MM.1S (cell line): ENCODE data around the gene RIPOR2.
A peak's percentile ranks its signal among the peaks of the same experiment; 100 is the strongest.

Experiments used
- DNase-seq: peaks from one replicate; pipeline ENCODE4 v3.0.0-alpha.2; 2015
- H2AFZ ChIP-seq: fragments of 300-600 bp; sonication (generic); 2 replicates; pipeline ENCODE4 v1.6.0; 2016; ENCODE audit warnings: antibody characterized with exemption, low read length
- H3F3A ChIP-seq: fragments of 300-600 bp; sonication (generic); 2 replicates; pipeline ENCODE4 v1.6.1; 2016; ENCODE audit warnings: mild to moderate bottlenecking, antibody characterized with exemption, low read length, moderate library complexity, mixed read lengths; ENCODE audit not compliant: insufficient read depth
- H3K27ac ChIP-seq: fragments of 300-600 bp; sonication (generic); 2 replicates; pipeline ENCODE4 v1.5.1; 2016; ENCODE audit warnings: mild to moderate bottlenecking, low read length
- H3K27me3 ChIP-seq: fragments of 300-600 bp; sonication (generic); replicated peaks from 2 replicates; pipeline ENCODE4 v1.6.0; 2016; ENCODE audit warnings: low read length; ENCODE audit not compliant: insufficient read depth
- H3K36me3 ChIP-seq: fragments of 300-600 bp; sonication (generic); replicated peaks from 2 replicates; pipeline ENCODE4 v1.6.1; 2016; ENCODE audit warnings: mild to moderate bottlenecking, low read length, mixed read lengths; ENCODE audit not compliant: insufficient read depth
- H3K4me1 ChIP-seq: fragments of 300-600 bp; sonication (generic); 2 replicates; pipeline ENCODE4 v1.6.1; 2016; ENCODE audit warnings: low read length, mixed read lengths
- H3K4me2 ChIP-seq: fragments of 300-600 bp; sonication (generic); 2 replicates; pipeline ENCODE4 v1.6.0; 2016; ENCODE audit warnings: low read depth, low read length
- H3K4me3 ChIP-seq: fragments of 300-600 bp; sonication (generic); 2 replicates; pipeline ENCODE4 v1.5.1; 2016; ENCODE audit warnings: low read length, mixed read lengths
- H3K79me2 ChIP-seq: fragments of 300-600 bp; sonication (generic); 2 replicates; pipeline ENCODE4 v1.6.1; 2016; ENCODE audit warnings: mixed run types, low read length, mixed read lengths
- H3K9ac ChIP-seq: fragments of 300-600 bp; sonication (generic); 2 replicates; pipeline ENCODE4 v1.6.1; 2016; ENCODE audit warnings: low read length, mixed read lengths
- H3K9me2 ChIP-seq: fragments of 300-600 bp; sonication (generic); replicated peaks from 2 replicates; pipeline ENCODE4 v1.6.1; 2016; ENCODE audit warnings: mild to moderate bottlenecking, low read length, mixed read lengths; ENCODE audit not compliant: insufficient read depth
- H3K9me3 ChIP-seq: fragments of 300-600 bp; sonication (generic); replicated peaks from 2 replicates; pipeline ENCODE4 v1.6.1; 2016; ENCODE audit warnings: mild to moderate bottlenecking, low read length, mixed read lengths; ENCODE audit not compliant: insufficient read depth
- H4K20me1 ChIP-seq: fragments of 300-600 bp; sonication (generic); 2 replicates; pipeline ENCODE4 v1.6.1; 2016; ENCODE audit warnings: mild to moderate bottlenecking, low read length, moderate library complexity, mixed read lengths; ENCODE audit not compliant: insufficient read depth
- CTCF ChIP-seq: fragments of 300-600 bp; sonication (generic); IDR thresholded peaks from 2 replicates; pipeline ENCODE4 v1.5.1; 2016; ENCODE audit warnings: antibody characterized with exemption, low read length, mixed read lengths
- EZH2 ChIP-seq: fragments of 300-600 bp; sonication (generic); optimal IDR thresholded peaks from 2 replicates; pipeline ENCODE3; 2017; ENCODE audit warnings: low read depth, mild to moderate bottlenecking, antibody characterized with exemption, low read length, mixed read lengths
- EZH2phosphoT487 ChIP-seq: fragments of 300-600 bp; sonication (generic); IDR thresholded peaks from 2 replicates; pipeline ENCODE4 v1.6.1; 2018; ENCODE audit warnings: antibody characterized with exemption, low read length

RIPOR2 gene

GRCh38 chr6:24778878-24779277 is 156.9 kb downstream of the RIPOR2 start:
- Histone ChIP-seq H3K27ac (no peak overlapping the region), H3K4me2 (no peak overlapping the region), H3K4me3 (no peak overlapping the region), H3K79me2 (peaks cover 70% of the 10 kb centered on the region), H4K20me1 (peaks cover 23% of the 10 kb centered on the region), H3K9ac (no peak overlapping the region), H3K4me1 (peaks cover 17% of the 10 kb centered on the region; the same call in 1 of the 2 replicates), H3K9me3 (no peaks in the 10 kb centered on the region), H3K27me3 (no peaks in the 10 kb centered on the region), H3K36me3 (peaks cover 10% of the 10 kb centered on the region), H3F3A (peaks cover 16% of the 10 kb centered on the region; the same call in 1 of the 2 replicates), H3K9me2 (no peaks in the 10 kb centered on the region), H2AFZ (no peak overlapping the region)
- TF ChIP-seq EZH2phosphoT487 (no peak), EZH2 (no peak), CTCF (no peak)
- DNase-seq = no peak

GRCh38 chr6:24778121-24778520 is 157.6 kb downstream of the RIPOR2 start:
- Histone ChIP-seq H3K4me3 (no peak overlapping the region), H4K20me1 (peaks cover 23% of the 10 kb centered on the region), H3K36me3 (peaks cover 9% of the 10 kb centered on the region), H3K9me3 (no peaks in the 10 kb centered on the region), H3F3A (peaks cover 16% of the 10 kb centered on the region; the same call in 1 of the 2 replicates), H3K79me2 (peaks cover 70% of the 10 kb centered on the region), H3K9me2 (no peaks in the 10 kb centered on the region), H3K4me2 (peak overlapping the region; percentile 84; the same call in 1 of the 2 replicates), H3K27me3 (no peaks in the 10 kb centered on the region), H3K9ac (no peak overlapping the region), H3K27ac (no peak overlapping the region), H3K4me1 (peaks cover 17% of the 10 kb centered on the region; the same call in 1 of the 2 replicates), H2AFZ (no peak overlapping the region)
- TF ChIP-seq CTCF (no peak), EZH2 (no peak), EZH2phosphoT487 (no peak)
- no peak for DNase-seq

- Histone ChIP-seq H2AFZ (no peak overlapping the region), H4K20me1 (peaks cover 23% of the 10 kb centered on the region), H3F3A (peaks cover 16% of the 10 kb centered on the region; the same call in 1 of the 2 replicates), H3K27ac (no peak overlapping the region), H3K27me3 (no peaks in the 10 kb centered on the region), H3K4me2 (peak overlapping the region; percentile 84; the same call in 1 of the 2 replicates), H3K9me3 (no peaks in the 10 kb centered on the region), H3K36me3 (peaks cover 4% of the 10 kb centered on the region; the same call in 1 of the 2 replicates), H3K4me1 (peaks cover 17% of the 10 kb centered on the region; the same call in 1 of the 2 replicates), H3K9ac (peak overlapping the region; percentile 9; the same call in 1 of the 2 replicates), H3K4me3 (peak overlapping the region; percentile 84; the same call in 1 of the 2 replicates), H3K79me2 (peaks cover 62% of the 10 kb centered on the region), H3K9me2 (no peaks in the 10 kb centered on the region)
- DNase-seq = no peak
- TF ChIP-seq EZH2 (no peak), EZH2phosphoT487 (no peak), CTCF (no peak)
Observed at GRCh38 chr6:24777227-24777626, 158.5 kb downstream of the RIPOR2 start.
